Neural progenitor cell (in vitro differentiated cells): Measurements from ENCODE around the gene PALB2.

Source experiments
- CTCF ChIP-seq: fragments of 200-600 bp; sonication (generic); IDR thresholded peaks from 2 replicates; pipeline ENCODE4 v1.5.1; 2017; ENCODE audit warnings: antibody characterized with exemption, mild to moderate bottlenecking
- EZH2 ChIP-seq: fragments of 200-600 bp; sonication (generic); IDR thresholded peaks from 2 replicates; pipeline ENCODE4 v1.6.1; 2017; ENCODE audit warnings: antibody characterized with exemption, mild to moderate bottlenecking, moderate library complexity

- TF ChIP-seq CTCF (no peak), EZH2 (no peak)
Observed at GRCh38 chr16:23608194-23608593, 32.9 kb downstream of the PALB2 start.
